ENCODE data around the gene HDAC1.
"Not testable (repeated sequence)": the region's sequence is repeated elsewhere in the genome, so short reads cannot be mapped to it uniquely, and the experiment has no call there.

The HDAC1 gene

GRCh38 chr1:32274646-32275340 lies 17.1 kb upstream of the HDAC1 start:
- DNase-seq = no peak

- DNase-seq = no peak
Measured at GRCh38 chr1:32275424-32275823, 16.5 kb upstream of the HDAC1 start.

- DNase-seq = no peak
Measured at GRCh38 chr1:32276032-32276782, 15.7 kb upstream of the HDAC1 start.

GRCh38 chr1:32284777-32285176 lies 7.1 kb upstream of the HDAC1 start:
- DNase-seq = not testable (repeated sequence)

- DNase-seq = no peak
Measured at GRCh38 chr1:32285658-32286057, 6.2 kb upstream of the HDAC1 start.

GRCh38 chr1:32286763-32287162 lies 5.1 kb upstream of the HDAC1 start:
- DNase-seq = no peak

GRCh38 chr1:32289256-32289655 lies 2.6 kb upstream of the HDAC1 start:
- no peak for DNase-seq

- no peak for DNase-seq
Measured at GRCh38 chr1:32291145-32291707, 657 bp upstream of the HDAC1 start.

GRCh38 chr1:32298211-32298610 lies 6.3 kb downstream of the HDAC1 start:
- DNase-seq = not testable (repeated sequence)

GRCh38 chr1:32299327-32299726 lies 7.4 kb downstream of the HDAC1 start:
- no peak for DNase-seq

- DNase-seq = no peak
Measured at GRCh38 chr1:32303358-32303757, 11.5 kb downstream of the HDAC1 start.

GRCh38 chr1:32303997-32304622 lies 12.2 kb downstream of the HDAC1 start:
- DNase-seq = no peak

GRCh38 chr1:32305310-32305709 lies 13.4 kb downstream of the HDAC1 start:
- no peak for DNase-seq

- DNase-seq = no peak
Measured at GRCh38 chr1:32307324-32307723, 15.4 kb downstream of the HDAC1 start.

- no peak for DNase-seq
Measured at GRCh38 chr1:32309960-32310359, 18.1 kb downstream of the HDAC1 start.

GRCh38 chr1:32311709-32312393 lies 20.0 kb downstream of the HDAC1 start:
- no peak for DNase-seq

- no peak for DNase-seq
Measured at GRCh38 chr1:32316903-32317277, 25.0 kb downstream of the HDAC1 start.

GRCh38 chr1:32318127-32318869 lies 26.4 kb downstream of the HDAC1 start:
- DNase-seq = no peak

- DNase-seq = no peak
Measured at GRCh38 chr1:32321712-32322291, 29.9 kb downstream of the HDAC1 start.

GRCh38 chr1:32327204-32327603 lies 35.3 kb downstream of the HDAC1 start:
- no peak for DNase-seq

GRCh38 chr1:32329931-32330466 lies 38.1 kb downstream of the HDAC1 start:
- no peak for DNase-seq

All from NCI-H146 (cell line).